ENCODE measurements around the gene TMEM150B.

The TMEM150B gene

DNA sequence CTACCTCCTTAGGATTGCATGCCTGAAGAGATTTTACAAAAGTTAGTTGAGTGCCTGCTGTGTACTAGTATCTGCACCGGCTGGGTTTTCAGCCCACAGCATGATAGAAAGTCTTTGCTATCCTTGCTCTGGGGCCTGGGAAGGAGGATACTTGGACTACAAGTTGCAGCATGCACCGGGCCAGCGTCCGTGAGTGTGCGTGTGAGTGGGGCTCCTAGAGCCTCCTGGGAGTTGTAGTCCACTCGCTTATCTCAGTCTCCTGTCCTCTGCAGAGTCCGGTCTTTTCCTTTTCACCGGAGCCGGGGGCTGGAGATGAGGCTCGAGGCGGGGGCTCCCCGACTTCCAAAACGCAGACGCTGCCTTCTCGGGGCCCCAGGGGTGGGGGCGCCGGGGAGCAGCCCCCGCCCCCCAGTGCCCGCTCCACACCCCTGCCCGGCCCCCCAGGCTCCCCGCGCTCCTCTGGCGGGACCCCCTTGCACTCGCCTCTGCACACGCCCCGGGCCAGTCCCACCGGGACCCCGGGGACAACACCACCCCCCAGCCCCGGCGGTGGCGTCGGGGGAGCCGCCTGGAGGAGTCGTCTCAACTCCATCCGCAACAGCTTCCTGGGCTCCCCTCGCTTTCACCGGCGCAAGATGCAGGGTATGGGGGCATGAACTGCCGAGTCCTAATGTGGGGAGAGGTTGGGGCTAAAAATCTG, 20.7 kb downstream of the TMEM150B start:
- DNase-seq, result no peak

DNA sequence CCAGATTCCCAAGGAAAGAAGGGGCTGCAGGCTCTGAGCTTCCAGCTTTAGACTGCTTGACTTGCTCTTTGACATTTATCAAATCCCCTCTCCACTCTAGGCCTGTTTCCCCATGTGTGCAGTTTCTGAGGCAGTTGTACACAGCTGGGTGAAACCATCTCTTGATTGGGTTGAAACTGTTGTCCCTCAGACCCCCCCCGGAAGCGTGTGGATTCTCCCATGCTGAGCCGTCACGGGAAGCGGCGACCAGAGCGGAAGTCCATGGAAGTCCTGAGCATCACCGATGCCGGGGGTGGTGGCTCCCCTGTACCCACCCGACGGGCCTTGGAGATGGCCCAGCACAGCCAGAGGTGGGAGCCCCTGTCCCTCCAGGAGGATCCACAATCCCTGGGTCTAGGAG, 21.7 kb downstream of the TMEM150B start:
- DNase-seq, result no peak

DNA sequence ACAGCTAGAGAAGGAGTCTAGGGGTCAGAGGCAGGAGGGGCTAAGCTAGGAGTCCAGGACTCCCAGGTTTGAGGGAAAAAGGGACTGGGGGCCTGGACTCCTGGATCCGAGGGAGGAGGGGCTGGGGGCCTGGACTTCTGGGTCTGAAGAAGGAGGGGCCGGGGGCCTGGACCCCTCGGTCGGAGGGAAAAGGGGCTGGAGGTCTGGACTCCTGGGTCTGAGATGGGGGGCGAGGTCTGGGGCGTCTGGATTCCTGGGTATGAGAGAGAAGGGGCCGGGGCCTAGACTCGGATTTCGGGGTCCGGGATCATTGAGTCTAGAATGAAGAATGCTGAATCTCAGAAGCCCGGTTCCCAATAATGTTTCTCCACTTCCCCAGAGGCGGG, 22.8 kb downstream of the TMEM150B start:
- no peak for DNase-seq

DNA sequence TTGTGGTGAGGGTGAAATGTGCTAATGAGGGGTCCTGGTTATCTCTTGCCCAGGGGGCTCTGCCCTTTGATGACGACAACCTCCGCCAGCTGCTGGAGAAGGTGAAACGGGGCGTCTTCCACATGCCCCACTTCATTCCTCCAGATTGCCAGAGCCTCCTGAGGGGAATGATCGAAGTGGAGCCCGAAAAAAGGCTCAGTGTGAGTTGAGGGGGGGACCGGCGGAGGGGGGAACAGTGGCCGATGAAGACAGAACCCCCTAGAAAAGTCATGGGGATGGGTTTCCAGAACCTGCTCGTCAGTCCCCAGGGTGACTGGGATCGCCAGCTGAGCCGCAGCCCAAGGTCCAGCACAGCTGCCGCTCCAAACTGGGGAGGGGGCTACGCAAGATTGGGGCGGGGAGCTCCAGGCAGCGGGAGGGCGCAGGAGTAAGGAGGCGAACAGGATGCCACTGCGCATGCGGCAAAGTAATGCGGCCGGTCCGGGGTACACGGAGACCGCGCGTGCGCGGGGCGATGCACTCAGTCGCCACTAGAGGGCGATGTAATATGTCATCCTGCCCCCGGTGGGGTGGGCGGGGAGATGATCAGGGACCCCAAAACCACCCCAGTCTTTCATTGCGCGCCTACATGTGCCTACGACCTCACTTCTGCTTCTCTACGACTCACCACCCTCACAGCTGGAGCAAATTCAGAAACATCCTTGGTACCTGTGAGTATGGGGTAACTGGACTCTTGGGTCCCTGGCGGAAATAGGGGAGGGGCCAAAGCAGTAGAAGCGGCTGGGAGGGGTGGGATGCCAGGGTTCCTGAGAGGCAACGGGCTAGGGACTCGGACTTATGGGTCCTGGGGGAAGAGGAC, 23.5 kb downstream of the TMEM150B start:
- peak; percentile 41 for DNase-seq

DNA sequence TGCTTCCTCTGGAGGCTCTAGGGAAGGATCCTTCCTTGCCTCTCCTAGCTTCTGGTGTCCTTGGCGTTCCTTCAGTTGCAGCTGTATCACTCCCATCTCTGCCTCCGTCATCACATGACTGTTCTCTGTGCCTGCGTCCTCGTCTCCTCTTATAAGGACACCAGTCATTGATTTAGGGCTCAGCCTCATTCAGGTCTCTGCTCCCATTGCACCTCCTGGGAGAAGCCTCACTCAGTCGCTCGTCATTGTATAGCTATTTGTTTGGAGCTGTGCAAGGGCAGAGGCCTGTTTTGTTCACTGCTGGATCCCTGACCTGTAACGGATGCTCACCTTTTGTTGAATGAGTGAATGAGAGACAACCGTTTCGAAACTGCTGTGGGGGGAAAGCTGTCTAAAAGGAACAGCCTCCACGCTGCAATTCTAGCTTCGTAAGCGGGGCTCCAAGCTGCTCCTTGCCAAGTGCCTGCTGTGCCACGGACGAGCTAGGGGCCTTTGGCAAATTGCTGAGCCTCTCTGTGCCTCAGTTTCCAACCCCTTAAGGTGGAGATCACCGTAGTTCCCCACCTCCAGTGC, 24.2 kb downstream of the TMEM150B start:
- DNase-seq, result no peak

DNA sequence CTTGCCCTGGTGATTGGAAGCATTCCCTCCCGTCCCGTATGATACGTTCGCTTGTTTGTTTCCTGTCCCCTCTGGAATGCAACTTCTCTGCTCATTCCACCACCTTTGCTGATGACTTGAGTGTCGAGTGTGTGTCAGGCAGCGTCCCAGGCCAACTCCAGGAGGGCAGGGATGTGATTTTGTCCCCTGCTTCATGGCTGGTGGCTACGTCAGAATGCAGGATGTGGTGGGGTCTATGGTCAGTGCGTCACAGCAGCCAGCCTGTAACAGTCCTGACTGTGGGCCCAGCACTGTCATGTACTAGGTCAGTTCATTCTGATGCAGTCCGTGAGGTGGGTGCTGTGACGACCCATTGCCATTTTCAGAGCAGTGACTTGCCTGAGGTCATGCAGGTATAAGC, 25.1 kb downstream of the TMEM150B start:
- no peak for DNase-seq

DNA sequence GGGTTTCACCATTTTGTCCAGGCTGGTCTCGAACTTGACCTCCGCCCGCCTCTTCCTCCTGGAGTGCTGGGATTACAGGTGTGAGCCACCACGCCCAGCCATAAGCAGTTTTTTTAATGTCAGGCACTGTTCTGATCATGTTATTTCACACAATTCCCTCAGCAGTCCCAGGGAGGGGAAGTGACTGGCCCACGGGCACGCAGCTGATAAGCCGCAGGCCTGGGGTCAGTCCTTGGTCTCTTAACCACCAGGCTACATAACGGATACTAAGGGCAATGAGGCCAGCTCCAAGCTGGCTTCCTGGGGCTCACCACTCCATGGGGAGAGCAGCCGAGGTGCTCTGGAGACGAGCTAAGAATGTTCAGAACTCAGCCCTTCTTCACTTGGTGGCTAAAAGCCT, 27.9 kb downstream of the TMEM150B start:
- no peak for DNase-seq

DNA sequence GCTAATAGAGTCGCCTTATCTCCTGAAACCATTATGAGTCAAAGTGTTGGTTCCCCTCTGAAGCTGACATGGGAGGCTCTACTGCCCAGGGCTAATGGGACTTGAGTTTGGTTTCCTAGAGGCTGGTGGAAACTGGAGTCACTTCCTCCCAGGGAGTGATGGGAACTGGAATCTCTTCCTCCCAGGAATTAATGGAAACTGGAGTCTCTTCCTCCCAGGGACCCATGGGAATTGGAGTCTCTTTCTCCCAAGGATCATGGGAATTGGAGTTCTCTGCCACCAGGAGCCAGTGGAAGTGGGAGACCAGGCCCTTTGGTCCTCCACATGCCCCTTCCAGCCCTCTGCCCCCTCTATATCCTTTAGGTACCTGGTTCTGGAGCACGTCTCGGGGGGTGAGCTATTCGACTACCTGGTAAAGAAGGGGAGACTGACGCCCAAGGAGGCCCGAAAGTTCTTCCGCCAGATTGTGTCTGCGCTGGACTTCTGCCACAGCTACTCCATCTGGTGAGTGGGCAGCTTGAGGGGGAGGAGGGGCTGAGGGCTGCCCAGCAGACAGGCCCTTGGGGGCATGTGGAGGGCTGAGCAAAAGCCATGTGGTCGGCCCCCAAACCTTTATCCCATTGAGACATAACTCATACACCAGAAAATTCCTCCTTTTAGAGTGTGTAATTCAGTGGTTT, 35.9 kb downstream of the TMEM150B start:
- no peak for DNase-seq

DNA sequence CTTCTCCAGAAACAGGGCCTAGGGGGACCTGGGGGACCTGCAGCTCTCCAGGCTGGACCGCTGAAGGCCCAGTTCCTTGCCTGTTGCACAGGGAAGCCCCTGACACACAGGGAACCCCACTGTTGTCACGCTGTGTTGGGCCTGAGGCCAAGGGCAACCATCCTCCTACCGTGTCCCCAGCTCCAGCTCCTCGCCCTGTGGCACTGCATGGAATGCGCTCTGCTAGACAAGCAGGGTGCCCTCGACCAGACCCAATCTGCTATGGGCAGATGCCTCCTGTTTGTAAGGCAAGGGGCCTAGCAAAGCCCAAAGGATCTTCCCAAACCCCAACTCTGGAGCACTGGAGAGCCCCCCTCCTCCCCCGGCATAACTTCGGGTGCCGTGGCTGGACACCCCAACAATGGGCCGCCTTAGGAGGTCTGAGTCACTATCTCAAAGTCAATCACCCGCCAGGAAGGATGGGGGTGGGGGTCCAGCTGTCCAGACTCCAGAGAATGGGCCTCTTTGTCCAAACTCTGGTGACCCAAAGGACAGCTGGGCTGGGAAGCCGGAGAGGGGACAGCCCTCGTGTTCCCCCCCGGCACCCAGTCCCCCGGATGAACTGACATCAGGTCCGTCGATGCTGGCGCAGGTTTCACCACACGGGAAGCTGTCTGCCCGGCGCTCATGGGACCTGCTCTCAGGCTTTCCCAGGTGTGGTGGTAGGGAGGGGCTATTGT, 37.6 kb downstream of the TMEM150B start:
- no peak for DNase-seq

DNA sequence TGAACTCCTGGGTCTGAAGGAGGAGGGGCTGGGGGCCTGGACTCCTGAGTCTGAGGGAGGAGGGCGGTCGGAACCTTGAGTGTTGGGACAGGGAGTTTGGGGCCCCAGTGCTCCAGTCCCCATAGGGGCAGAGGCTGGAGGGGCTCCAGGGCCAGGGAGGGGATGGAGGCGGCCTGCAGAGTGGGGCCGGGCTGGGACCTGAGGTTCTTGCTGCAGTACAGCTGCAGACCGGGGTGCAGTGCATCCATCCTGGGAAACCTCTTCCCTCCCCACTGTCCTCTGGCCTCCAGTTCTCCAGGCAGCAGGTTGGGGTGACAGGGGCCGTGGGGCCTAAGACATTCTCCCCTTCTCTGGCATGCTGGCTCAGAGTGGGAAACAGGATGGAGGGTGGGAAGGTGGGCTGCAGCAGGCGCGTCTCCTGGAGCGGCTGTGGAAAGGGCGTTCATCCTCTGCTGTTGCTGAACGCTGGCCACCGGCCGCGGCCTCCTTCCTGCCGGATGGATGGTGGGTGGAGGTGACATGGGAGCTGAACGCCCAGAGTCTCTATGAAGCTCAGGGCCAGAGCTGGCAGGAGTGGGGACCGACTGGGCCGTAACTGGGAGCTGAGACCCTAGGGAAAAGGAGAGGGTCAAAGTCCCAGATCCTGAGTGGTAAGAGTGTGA, 39.8 kb downstream of the TMEM150B start:
- no peak for DNase-seq

DNA sequence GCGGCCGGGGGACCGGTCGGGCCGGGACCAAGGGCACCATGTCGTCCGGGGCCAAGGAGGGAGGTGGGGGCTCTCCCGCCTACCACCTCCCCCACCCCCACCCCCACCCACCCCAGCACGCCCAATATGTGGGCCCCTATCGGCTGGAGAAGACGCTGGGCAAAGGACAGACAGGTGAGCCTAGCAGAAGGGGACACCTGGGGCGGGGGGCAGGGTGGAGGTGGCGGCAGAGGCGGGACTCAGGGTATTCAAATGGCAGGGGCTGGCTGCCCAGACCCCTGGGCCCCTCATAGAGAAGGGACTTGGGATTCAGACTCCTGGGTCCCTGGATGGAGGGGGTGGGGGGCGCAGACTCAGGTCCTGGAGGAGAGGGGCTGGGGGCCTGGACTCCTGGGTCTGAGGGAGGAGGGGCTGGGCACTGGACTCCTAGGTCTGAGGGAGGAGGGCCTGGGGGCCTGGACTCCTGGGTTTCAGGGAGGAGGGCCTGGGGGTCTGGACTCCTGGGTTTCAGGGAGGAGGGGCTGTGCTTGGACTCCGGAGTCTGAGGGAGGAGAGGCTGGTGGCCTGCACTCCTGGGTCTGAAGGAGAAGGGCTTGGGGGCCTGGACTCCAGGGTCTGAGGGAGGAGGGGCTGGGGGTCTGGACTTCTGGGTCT, 40.6 kb downstream of the TMEM150B start:
- DNase-seq, result no peak

DNA sequence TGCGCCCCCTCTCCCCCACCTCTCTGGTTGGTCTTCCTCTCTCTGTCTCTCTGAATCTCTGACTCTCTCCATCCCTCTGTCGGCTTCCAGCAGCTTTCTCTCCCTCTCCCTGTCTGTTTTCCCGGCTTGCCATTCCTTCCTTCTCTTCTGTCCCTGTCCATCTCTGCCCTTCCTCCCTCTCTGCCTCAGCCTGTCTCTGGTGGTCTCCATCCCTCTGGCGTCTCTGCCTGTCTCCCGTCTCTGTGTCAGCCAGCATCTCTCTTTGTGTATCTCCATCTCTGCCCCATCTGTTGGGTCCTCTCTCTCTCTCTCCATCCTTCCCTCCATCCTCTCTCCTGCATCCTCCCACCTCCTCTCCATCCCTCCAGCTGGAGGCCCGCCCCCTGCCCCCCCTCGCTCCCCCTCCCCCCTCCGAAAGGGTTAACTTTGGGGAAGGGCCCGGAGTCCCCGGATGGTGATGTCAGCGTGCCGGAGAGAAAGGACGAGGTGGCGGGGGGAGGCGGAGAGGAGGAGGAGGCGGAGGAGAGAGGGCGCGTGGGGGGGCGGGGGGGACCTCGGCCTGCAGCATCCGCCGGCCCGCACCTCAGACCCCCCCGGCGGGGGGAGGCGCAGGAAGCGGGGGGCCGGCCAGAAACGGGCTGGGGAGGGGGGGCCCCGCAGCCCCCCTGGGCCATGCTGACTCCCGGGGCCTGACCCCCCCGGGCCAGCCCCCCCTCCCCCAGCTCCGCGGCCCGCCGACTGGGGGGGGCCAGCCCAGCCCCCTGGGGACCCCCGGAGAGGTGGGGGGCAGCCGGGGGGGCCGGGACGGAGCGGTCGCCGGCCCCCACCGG, 41.4 kb downstream of the TMEM150B start, which contains the start of gene BRSK1:
Gene BRSK1 (plus strand): TSS at position 450 of the 830 bp plus-strand sequence. CDS start 446 bp downstream, outside the sequence.
- DNase-seq, result no peak

DNA sequence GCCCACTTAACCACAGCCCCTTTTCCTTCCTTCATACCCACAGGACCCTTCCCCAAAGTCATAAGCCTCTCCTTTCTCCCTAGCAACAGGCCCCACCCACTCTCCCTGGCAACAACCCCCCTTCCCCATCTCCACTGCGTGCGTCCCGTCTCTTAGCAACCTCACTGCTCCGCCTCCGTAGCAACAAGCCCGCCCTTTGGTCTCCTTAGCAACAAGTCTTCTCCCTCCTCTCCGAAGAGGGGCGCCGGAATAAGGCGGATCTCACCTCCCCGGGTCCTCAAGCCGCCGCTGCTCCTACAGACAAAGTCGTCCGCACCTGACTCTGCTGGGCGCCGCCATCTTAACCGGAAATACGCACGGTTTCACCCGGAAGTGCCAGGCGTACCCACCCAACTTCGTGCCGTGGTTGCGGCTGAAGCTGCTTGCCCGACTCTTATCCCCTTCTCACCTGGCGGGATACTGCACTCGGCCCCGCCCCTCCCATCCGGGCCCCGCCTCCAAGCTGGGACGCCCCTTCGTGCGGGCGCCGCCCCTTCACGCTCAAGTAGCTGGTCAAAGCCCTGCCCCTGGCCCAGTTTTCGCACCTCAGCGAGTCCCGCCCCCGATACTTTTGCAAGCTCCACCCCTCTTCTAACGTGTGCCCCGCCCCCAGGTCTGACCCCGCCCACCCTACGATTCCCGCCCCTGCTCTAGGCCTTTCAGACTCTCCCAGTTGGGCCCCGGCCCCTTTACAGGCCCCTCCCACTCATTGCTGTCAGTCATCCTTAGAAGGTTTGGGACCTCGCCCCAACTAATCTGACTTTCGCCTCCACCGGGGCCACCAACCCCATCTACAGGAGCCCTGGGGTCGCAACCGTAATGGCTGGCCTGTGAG, 45.1 kb downstream of the TMEM150B start, which contains the start of gene HSPBP1:
Gene HSPBP1 (minus strand): TSS at position 341 of the 874 bp plus-strand sequence. CDS start 502 bp downstream, outside the sequence.
- DNase-seq, result peak; percentile 86

DNA sequence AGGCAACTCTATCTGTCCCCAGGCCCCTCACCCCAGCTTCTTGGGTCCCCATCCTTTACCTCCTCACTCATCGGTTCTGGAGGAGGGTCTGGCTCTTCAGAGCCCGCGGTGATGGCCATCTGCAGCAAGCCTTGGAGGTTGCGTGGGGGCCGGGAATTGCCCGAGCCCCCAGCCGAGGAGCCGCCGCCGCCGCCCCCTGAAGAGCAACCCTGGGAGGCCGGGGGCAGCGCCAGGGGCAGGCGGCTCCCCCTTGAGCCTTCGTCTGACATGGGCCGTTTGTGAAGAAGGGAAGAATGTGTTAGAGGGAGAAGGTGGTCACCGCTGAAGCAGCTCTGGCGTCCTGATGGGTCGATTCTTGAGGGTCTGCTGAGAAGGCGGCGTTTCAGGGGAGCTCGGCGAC, 45.8 kb downstream of the TMEM150B start:
- DNase-seq, result no peak

DNA sequence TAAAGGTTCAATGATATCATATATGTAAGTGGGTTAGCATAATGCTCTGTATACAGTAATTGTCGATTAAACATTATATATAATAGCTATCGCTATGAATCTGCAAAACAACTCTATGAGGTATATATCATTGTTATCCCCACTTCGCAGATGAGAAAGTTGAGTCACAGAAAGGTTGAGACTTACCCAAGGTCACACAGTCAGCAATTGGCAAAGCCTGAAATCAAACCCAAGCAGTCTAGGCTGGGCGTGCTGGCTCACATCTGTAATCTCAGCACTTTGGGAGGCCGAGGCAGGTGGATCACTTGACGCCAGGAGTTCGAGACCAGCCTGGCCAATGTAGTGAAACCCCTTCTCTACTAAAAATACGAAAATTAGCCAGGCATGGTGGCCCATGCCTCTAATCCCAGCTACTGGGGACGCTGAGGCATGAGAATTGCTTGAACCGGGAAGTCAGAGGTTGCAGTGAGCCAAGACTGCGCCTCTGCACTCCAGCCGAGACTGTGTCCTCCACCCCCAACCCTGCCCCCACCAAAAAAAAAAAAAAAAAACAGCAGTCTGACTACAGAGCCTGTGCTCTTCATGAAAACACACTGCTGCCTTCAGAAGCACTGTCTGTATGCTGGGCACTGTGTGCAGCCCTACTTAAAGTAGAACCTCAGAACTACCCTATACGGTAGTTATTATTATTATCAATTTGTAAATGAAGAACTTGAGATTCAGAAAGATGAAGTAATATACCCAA, 46.6 kb downstream of the TMEM150B start:
- no peak for DNase-seq

DNA sequence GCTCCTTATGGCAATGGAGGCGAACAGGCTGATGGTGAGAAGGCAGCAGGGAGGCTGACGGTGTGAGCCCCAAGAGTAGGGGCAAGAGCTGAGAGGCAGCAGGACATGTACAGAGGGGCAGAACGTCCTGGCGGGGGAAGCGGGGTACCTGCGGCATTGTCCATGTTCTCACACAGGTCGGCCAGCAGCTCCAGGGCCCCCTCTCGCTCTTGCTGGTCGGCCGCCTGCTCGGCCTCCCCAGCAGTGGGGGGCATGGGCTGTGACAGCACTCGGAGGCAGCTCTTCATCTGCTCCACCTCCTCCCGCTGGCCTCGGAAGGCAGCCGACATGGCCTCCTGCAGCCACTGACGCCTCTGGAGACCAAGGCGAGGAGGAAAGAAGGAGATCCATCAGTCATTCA, 47.6 kb downstream of the TMEM150B start:
- DNase-seq, result no peak

DNA sequence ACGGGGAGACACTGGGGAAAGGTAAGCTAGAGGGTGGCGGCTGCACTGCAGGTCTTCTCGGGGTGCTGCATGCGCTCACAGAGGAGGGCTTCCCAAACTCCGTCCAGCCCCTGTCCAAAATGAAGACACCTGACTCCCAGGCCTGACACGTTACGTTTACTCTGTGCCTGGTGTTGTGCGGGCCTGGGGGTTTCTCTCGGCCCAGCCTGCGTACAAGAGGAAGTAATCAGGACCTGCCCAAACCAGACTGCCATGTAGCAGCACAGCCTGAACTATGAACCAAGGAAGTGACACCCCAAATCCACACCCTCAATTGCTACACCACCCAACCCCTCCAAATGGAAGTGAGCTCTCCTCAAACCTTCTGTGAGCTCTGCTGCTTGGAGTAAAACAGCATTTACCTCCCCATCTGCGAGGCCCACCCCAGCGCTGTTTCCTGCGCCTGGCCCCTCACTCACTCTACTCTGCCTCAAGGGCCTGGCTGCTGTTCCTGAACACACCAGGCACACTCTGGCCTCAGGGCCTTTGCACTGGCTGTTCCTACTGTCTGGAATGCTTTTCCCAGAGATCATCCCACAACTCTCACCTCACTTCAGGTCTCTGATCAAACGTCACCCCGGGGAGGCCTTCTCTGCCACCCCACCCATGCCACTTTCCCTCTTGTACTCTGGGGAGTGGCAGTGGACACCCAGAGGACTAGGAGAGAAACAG, 48.3 kb downstream of the TMEM150B start:
- DNase-seq, result no peak

All from GF-D8 (cell line).